CD4-positive, alpha-beta T cell treated with Interleukin-21 for 1 hour (primary cell): ENCODE measurements around the gene EZH1.
A peak's percentile ranks its signal among the peaks of the same experiment; 100 is the strongest.

Experiments used
- DNase-seq: peaks from one replicate; pipeline ENCODE4 v3.0.0-alpha.2; 2020

The EZH1 gene

DNA sequence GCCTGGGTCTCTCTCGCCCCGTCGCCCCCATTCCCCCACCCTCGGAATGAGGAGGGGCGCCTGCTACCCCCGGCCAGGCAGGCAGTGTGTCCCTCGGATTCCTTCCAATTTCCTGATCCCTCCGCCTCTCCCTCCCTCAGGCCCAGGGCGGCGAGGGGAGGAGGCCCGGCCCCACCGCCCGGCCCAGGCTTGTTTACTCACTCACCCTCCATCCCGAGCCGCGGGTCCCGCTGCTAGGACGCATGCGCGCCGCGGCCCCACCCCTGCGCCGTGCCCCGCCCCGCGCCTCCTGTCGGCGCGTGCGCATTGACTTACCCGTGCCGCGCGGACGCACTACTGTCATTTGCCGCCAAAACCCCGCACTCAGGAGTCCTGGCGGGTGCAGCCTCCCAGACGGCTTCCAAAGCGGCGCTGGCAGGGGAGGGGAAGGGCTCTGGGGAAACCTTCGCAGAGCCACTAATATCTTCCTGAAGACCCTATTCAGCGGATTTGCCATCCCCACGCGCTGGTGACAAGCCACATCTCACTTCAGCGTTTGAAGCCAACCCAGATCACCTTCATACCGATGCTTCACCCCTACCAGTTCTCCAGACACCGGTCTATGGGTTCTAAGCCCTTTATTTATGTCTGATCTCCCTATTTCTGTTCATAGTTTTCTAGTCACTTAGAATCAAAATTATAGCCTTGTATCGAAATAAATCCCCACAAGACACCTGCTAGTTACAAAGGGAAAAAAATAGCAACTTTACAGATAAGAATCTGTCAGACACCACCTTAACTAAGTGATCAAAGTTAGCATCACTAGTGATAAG, at the start of gene EZH1:
EZH1 (minus strand) TSS at position 235 of the 812 bp plus-strand sequence. CDS start 16,099 bp downstream, outside the sequence.
- peak; percentile 93 for DNase-seq

DNA sequence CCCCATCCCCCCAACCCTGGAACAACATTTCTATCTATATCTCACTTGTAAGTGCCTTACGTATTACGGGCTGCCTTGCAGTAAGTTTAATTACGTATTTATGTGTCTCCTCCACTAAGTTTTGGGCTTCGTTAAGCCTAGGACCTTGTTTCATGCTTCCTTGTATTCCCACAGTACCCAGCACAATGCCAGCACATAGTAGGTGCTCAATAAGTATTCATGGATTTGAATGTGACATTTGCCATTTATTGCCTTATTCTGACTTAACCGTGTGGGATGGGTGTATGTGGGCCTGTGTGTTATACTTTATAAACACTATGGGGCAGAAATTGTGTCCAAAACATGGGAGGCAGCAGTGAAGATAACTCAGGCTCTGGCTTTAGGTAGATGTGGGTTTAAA, 47.7 kb upstream of the EZH1 start:
- no peak for DNase-seq

DNA sequence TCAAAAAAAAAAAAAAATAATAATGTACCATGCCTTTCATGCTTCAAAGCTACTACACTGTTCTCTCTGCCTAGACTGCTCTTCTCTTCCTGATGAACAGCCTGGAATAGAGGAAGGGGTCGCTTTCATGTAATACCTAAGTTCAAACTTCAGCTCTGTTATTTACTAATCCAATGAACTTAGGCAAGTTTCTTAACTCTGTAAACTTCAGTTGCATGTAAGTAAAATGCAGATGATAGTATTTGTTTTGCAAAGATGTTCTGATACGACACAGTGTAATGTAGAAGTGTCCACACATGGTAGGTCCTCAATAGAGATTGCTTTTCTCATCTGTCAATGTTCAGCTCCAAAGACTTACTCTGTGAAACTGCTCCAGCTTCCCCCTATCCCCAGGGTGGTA, 47.1 kb upstream of the EZH1 start:
- no peak for DNase-seq

DNA sequence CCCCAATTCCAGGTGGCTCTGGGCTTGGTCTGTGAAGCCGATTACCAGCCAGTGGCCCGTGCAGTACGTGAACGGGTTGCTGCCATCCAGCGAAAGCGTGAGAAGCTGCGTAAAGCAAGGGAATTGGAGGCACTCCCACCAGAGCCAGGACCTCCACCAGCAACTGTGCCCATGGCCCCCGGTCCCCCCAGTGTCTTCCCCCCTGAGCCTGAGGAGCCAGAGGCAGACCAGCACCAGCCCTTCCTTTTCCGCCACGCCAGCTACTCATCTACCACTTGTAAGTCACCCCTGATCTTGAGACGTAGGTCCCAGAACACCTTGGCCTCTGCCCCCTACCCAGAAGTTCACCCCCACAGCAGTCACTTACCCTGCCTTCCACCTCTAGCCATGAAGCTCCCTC, 42.4 kb upstream of the EZH1 start:
- DNase-seq = no peak

DNA sequence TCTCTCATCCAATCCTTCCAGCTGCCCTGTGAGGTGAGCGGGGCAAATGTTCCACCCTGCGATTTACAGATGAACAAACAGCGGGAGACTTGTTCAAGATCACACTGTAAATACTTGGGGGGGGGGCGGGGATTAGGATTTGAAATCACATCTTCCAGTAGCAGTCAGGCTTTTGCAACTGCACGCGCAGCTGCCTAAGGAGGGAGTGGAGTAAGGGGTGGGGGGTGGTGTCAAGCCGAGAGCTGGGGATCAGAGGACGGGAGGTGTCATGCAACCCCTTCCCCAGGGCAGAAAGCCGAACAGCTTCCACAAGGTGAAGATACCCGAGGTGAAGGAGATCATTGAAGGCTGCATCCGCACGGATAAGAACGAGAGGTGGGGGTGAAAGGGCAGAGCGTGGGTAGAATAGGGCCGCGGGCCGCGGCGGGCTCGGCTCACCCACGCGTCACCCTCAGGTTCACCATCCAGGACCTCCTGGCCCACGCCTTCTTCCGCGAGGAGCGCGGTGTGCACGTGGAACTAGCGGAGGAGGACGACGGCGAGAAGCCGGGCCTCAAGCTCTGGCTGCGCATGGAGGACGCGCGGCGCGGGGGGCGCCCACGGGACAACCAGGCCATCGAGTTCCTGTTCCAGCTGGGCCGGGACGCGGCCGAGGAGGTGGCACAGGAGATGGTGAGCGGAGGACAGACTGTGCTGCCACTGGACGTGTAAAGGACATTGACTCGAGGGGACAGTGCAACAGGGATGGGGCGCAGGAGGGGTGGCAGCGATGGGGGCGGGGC, 40.2 kb upstream of the EZH1 start:
- no peak for DNase-seq

DNA sequence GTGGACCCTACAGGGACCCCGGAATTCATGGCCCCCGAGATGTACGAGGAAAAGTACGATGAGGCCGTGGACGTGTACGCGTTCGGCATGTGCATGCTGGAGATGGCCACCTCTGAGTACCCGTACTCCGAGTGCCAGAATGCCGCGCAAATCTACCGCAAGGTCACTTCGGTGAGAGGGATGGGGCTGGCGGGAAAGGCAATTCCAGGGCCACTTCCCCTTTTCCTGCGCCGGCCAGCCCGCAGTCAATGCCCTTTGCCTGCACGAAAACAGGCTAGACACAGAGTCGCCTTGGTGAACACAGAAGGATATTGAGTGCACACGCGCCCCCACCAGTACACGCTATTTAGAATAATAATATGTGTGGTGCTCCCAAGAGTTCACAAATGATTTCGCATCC, 39.6 kb upstream of the EZH1 start:
- no peak for DNase-seq

DNA sequence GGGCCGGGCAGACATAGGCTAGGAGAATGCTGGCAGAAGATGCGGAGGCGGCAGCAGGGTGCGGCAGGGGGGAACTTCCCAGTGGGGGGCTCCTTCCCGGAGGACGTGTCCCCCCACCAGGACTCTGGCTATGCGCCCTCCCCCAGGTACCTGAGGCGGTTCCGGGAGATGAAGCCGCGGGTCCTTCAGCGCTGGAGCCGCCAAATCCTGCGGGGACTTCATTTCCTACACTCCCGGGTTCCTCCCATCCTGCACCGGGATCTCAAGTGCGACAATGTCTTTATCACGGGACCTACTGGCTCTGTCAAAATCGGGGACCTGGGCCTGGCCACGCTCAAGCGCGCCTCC, 38.9 kb upstream of the EZH1 start:
- DNase-seq = no peak

DNA sequence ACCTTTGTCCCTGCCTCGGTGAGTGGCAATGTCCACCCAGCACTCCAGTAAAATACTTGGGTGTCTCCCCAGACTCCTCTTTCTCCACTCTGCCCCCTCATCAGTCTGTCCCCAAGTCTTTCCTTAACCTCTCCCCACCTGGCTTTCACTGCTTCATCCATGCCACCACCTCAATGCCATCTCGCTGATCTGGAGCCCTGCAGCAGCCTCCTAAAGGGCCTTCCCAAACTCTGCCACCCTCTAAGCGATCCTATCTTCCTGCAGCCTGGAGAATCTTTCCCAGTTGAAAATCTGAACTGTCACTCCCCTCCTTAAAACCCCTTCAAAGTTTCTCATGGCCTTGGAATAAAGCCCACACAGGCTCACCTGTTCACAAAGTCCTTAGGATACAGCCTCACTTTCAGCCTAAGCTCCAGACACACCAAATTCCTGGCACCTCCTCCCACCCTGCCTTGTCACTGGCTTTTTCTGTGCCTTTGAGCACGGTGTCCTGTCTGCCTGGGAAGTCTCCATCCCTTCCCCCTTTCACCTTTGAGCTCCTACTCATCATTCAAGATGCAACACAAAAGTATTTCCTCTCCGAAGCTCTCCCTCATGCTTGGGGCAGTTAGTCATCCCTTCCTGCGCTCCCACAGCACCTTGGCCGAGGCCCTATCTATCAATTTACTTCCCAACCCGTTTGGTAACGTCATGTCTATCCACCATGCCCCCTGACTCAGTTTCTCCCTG, 38.4 kb upstream of the EZH1 start:
- DNase-seq = no peak

DNA sequence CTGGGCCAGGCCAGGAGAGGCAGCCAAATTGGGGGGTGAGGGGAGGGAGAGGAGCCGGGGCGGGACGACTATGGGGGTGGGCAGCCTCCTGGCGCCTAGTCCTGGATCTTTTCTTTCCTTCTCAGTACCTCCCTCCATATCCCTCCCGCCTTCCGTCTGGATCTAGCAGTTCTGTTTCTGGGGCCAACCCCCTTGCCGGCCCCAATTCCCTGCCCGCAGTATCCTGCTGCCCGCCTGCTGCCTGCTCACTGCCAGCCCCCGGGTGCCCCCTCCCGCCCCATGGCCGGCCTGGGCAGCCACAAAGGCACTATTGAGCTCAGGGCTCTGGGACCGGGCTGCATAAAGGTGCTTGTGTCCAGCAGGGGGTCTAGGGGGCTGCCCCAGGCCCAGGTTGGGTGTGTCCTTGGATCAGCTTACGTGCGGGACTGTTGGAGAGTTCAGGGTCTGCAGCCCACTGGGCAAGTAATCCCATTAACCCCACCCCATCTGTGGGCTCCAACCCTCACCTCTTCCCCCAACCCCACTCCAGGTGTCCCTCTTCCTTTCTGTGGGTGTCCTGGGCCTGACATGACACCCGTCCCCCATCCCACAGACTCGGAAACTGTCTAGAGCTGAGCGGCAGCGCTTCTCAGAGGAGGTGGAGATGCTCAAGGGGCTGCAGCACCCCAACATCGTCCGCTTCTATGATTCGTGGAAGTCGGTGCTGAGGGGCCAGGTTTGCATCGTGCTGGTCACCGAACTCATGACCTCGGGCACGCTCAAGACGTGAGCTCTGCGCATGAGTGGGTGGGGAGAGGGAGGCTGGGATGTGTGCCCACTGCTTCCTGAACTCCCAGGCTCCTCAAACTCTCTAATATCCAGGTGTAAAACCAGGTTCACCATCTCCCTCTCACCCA, 37.6 kb upstream of the EZH1 start:
- no peak for DNase-seq

DNA sequence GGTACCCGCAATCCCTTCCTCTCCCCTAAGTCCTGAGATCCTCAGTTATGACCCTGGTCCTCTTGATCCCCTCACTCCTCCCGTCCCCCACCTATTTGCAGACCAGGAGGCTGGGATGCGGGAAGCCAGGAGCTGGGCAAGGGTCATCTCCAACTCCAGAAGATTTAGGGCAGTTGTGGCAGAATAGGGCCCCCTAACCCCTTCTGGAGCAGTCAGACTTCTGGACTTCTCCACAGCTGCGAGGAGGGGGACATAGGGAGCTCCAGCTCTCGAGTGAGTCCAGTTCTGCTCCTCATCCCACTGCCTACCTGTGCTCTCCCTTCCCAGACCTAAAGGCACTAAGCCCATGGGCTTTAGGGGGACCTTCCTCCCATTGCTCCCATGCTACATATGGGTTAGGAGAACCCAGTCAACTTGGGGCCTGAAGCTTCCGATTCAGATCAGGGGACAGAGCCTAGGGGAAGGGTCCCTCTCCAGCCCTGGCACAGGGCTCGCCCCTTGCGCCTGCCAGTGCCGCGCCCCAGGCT, 36.9 kb upstream of the EZH1 start:
- no peak for DNase-seq

DNA sequence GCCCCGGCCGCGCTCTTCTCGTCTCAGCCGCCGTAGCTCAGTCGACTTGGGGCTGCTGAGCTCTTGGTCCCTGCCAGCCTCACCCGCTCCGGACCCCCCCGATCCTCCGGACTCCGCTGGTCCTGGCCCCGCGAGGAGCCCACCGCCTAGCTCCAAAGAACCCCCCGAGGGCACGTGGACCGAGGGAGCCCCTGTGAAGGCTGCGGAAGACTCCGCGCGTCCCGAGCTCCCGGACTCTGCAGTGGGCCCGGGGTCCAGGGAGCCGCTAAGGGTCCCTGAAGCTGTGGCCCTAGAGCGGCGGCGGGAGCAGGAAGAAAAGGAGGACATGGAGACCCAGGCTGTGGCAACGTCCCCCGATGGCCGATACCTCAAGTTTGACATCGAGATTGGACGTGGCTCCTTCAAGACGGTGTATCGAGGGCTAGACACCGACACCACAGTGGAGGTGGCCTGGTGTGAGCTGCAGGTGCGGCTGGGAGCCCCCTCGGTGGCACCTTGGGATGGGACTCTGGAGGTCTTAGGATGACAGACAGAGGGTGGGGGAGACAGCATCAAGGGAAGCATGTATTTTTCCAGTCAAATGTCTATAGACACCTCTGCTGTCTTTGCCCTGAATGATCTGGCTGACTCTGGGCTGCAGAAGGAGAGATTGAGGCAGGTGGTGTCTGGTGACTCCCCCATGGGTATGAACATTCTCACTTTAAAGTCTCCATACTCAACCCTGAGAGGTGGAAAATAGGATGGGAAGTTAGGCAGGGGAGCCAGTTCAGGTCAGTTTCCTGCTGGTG, 36.2 kb upstream of the EZH1 start:
- no peak for DNase-seq

DNA sequence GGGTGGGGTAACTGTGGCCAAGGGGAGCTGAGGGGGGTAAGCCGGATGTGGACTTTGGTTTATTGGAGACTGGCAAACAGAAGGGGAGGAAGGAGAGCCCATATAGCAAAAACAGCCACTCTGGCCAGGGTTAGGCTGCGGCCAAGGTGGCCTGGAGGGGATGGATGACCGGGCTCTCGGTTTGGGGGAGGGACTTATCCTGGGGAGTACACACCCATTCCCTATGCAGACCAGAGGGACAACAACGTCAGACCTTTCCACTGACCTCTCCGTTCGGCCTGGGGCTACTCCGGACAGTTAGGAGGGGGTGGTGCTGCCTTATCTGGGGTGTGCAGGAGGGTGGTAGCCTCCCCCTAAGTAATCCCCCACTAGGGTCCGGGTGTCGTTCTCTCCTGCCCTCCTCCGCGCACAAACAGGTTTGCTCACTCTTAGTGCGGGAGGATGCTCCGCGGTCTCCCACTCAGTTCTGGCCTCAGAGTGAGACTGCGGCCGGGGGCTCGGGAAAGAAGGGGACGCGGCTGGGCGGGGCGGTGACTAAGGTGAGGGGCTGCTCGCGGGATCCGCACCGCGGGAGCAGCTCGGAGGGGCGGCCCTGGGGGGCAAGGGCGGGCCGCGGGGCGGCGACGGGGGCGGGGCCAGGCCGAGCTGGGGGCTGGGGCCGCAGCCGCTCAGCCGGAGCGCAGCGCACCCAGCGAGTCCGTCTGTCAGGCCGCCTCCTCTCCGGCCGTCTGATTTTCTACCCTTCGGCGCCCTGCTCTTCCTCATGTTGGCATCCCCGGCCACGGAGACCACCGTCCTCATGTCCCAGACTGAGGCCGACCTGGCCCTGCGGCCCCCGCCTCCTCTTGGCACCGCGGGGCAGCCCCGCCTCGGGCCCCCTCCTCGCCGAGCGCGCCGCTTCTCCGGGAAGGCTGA, 35.4 kb upstream of the EZH1 start, which contains the start of gene WNK4:
WNK4 (plus strand) TSS at position 675 of the 915 bp plus-strand sequence; CDS start at position 764, 89 bp downstream.
- DNase-seq = no peak

DNA sequence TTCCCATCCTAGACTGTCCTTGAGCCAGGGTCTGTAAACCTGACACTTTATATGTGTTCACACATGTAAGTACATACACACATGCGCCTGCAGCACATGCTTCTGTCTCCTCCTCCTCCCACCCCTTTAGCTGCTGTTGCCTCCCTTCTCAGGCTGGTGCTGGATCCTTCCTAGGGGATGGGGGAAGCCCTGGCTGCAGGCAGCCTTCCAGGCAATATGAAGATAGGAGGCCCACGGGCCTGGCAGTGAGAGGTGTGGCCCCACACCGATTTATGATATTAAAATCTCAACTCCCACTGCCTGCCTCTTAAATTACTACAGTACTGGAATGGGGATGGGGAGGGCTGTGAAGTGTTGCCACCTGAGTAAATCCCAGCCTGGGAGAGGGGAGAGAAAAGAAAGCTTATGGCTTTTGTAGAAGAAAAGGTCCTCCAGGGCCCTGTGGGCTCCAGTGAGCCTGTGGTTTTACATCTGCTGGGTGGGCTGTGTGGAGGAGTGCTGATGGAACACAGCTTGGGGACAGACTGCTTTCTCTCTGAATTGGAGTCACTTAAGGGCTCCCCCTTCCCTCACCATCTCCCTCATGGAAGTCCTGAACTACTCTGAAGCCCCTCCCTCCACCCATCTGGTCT, 34.6 kb upstream of the EZH1 start:
- no peak for DNase-seq

DNA sequence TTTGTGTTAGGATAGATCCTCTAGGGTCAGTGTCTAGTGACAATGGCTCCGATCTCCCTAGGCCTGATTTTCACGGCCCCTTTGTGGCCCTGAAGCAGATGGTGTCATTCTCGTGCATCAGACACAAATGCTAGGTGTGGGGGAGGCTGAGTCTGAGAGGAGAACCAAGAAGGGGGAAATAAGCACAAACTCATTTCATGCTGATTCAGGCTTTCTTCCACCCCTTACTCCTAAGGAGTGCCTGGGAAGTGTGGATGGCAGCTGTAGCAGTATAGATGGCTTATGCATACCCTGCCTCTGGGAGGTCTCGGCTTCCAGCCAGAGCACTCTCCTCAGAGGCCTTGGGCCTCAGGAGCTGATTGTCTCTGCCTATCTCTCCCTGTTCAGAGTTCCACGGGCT, 33.7 kb upstream of the EZH1 start:
- no peak for DNase-seq

DNA sequence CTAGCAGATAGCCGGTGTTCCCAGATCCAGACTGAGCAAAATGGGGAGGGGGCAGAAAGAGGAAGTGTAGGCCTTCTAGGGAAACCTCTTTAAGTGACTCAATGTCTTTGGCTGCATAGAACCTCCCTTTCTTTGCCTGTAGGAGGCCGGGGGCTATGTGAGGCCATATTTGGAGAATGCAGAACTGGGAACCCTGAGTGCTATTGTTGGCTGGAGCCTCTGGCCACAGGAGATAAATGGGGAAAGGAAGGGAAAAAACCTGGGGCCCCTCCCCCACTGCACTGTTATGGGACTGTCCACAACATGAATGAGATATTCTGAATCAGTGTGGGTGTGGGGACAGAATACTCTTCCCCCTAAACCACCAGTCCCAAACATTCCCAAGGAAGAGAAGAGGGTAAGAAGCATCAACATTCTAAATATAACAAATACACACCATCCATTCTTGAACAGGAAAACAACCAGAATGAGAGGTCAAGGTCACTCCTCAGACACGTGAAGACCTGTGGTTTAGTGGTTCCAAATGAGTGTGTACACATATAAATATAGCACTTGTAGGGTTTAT, 30.8 kb upstream of the EZH1 start:
- DNase-seq = no peak

DNA sequence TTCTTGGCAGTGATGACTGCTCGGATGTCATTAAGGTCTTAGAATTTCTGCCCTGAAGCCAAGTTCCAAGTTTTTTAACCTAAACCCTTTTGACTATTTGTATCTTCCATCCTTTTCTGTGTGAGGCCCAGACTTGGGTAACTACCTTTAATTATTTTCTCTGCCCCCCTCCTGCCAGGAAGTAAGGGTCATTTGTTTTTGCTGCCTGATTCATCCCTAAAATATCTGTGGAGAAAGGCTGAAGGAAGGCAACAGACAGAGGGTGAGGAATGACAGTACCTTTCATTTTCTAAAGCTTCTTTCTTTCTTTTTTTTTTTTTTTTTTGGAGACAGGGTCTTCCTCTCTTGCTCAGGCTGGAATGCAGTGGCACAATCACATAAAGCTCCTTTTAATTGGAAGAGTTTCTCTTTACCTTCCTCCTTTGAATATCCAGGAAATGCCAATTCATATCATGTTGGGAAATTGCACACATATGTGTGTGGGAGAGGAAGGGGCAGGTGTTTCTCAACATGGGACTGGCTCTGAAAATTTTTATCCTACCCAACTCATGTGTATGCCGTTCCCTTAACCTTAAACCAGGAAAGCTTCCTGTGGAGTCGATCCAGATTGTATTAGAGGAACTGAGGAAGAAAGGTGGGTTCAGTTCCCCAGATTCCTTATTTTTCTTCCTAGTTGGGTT, 29.4 kb upstream of the EZH1 start:
- no peak for DNase-seq

DNA sequence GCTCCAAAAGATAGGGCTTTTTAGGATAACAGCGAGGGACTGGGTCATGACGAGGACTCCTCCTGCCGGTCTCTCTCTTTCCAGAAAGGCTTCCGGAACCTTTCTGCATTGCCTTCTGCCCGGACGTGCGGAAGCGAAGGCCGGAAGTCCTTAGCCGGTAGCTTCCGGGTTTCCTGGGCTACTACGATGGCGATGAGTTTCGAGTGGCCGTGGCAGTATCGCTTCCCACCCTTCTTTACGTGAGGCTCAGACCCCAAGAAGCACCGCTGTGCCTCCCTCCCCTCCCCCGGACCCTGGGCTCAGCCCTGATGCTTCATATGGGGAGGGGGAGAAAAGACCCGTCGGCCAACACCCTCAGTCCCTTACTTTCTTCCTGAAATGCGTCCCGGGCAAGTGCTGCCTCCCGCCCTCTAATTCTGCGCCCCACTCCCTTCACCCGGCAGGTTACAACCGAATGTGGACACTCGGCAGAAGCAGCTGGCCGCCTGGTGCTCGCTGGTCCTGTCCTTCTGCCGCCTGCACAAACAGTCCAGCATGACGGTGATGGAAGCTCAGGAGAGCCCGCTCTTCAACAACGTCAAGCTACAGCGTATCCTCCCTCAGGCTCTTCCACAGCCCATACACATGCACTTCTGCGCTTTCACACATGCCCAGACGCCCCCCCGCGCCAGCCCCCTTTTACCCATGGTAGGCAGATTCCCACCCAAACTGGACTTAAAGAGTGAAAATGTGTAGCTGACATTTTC, 28.6 kb upstream of the EZH1 start, which contains the start of gene VPS25:
VPS25 (plus strand) TSS at position 160 of the 746 bp plus-strand sequence; CDS start at position 187, 27 bp downstream.
- DNase-seq = peak; percentile 84

DNA sequence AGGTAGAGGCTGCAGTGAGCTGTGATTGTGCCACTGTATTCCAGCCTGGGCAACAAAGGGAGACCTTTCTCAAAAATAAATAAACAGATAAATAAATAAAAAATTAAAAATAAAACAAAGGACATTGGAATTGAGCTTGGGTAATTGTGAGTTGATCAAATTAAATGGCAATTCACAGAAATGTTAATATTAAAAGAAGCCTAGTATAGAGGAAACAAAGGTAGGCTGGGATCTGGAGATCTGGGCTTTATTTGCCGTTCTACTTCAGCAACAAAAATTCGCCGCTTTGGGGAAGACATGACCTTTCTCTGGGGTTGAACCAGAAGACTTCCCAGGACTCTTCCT, 28.1 kb upstream of the EZH1 start:
- no peak for DNase-seq
